ENCODE data around the gene PKNOX2. TPM values are rescaled to one million over a fixed set of nuclear protein-coding genes. Genes with fewer than 3 reads are reported as not detected.
A peak's percentile ranks its signal among the peaks of the same experiment; 100 is the strongest.

The PKNOX2 gene
- total and polyA plus RNA-seq, 9 donors: 11.5 to 27.8 (median 24.5) TPM

GRCh38 chr11:125380756-125381445, 216.3 kb downstream of the PKNOX2 start:
- Histone ChIP-seq H3K4me1 (ENCODE audit: control insufficient read depth, insufficient read depth, low read length) (peaks cover 61% of the 10 kb centered on the region), H3K36me3 (ENCODE audit: control insufficient read depth, insufficient read depth, low read length) (peaks cover 10% of the 10 kb centered on the region), H3K4me3 (ENCODE audit: low read length) (no peak overlapping the region), H3K9me3 (replicated peaks; ENCODE audit: control insufficient read depth, low read depth, low read length) (no peaks in the 10 kb centered on the region), H3K27ac (ENCODE audit: low read length) (no peak overlapping the region), H3K27me3 (ENCODE audit: control insufficient read depth, insufficient read depth, low read length) (no peaks in the 10 kb centered on the region)
- DNase-seq: no peak
- 89% methylated on average over 5 of the region's 9 CpGs for WGBS (ENCODE audit: insufficient coverage)

DNA sequence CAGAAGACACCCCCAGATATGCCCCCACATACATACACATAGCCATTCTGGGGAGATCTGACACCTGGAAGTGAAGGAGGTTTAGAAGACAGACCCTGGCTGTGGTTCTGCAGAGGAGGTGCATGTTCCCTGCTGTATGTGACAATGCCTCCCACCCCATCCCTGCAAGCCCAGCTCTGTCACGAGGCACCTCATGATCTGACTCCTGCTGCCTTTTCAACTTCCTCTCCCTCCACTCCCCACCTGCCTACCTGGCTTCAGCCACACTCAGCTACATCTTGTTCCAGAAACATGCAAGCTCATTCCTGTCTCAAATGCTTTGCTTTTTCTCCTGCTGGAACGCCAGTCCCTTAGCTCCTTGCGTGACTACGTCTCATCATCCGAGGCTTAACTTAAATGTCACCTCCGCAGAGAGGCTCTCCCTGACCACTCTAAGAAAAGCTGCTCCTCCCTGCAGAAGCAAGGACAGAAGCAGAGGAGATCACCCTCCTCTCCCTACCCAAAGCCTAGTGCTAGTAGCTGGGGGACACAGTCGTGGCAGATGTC, 217.0 kb downstream of the PKNOX2 start:
- 74% methylated on average over 6 of the region's 7 CpGs for WGBS (ENCODE audit: insufficient coverage)
- Histone ChIP-seq H3K4me3 (ENCODE audit: low read length) (no peak overlapping the region), H3K36me3 (ENCODE audit: control insufficient read depth, insufficient read depth, low read length) (peaks cover 12% of the 10 kb centered on the region), H3K9me3 (replicated peaks; ENCODE audit: control insufficient read depth, low read depth, low read length) (no peaks in the 10 kb centered on the region), H3K4me1 (ENCODE audit: control insufficient read depth, insufficient read depth, low read length) (peaks cover 54% of the 10 kb centered on the region), H3K27me3 (ENCODE audit: control insufficient read depth, insufficient read depth, low read length) (no peaks in the 10 kb centered on the region), H3K27ac (ENCODE audit: low read length) (no peak overlapping the region)
- no peak for DNase-seq

GRCh38 chr11:125382314-125382791, 217.8 kb downstream of the PKNOX2 start:
- WGBS (ENCODE audit: insufficient coverage): 43% methylated on average over 6 of the region's 12 CpGs
- DNase-seq: no peak
- Histone ChIP-seq H3K27ac (ENCODE audit: low read length) (peak overlapping the region; percentile 65), H3K36me3 (ENCODE audit: control insufficient read depth, insufficient read depth, low read length) (peaks cover 19% of the 10 kb centered on the region), H3K4me3 (ENCODE audit: low read length) (no peak overlapping the region), H3K27me3 (ENCODE audit: control insufficient read depth, insufficient read depth, low read length) (no peaks in the 10 kb centered on the region), H3K9me3 (replicated peaks; ENCODE audit: control insufficient read depth, low read depth, low read length) (no peaks in the 10 kb centered on the region), H3K4me1 (ENCODE audit: control insufficient read depth, insufficient read depth, low read length) (peaks cover 46% of the 10 kb centered on the region)

DNA sequence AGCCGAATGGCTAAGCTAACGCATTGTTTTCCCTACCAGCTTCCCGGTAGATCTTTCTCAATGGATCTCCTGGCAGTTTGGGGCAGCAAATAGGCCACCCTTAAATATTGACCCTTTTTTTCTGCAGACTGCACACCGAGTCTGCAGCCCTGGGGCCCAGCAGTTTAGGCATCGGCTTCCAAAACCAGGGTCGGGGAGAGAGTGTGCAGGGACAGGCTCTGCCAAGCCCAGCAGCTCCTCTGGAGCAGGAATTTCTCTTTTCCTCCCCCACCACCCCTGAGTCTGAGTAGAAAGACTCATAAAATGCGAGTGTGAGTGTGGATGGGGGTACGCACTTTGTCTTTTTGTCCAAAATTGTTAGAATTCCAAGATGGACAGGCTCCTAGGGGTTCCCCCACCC, 218.3 kb downstream of the PKNOX2 start:
- Histone ChIP-seq H3K27me3 (ENCODE audit: control insufficient read depth, insufficient read depth, low read length) (no peaks in the 10 kb centered on the region), H3K9me3 (replicated peaks; ENCODE audit: control insufficient read depth, low read depth, low read length) (no peaks in the 10 kb centered on the region), H3K36me3 (ENCODE audit: control insufficient read depth, insufficient read depth, low read length) (peaks cover 22% of the 10 kb centered on the region), H3K4me1 (ENCODE audit: control insufficient read depth, insufficient read depth, low read length) (peaks cover 45% of the 10 kb centered on the region), H3K4me3 (ENCODE audit: low read length) (no peak overlapping the region), H3K27ac (ENCODE audit: low read length) (peak overlapping the region; percentile 65)
- WGBS (ENCODE audit: insufficient coverage): 62% methylated on average over 3 of the region's 8 CpGs
- no peak for DNase-seq

- peaks cover 25% of the 10 kb centered on the region for H3K36me3 ChIP-seq (ENCODE audit: control insufficient read depth, insufficient read depth, low read length)
- no peak overlapping the region for H3K27ac ChIP-seq (ENCODE audit: low read length)
- H3K9me3 ChIP-seq (replicated peaks; ENCODE audit: control insufficient read depth, low read depth, low read length): no peaks in the 10 kb centered on the region
- H3K4me1 ChIP-seq (ENCODE audit: control insufficient read depth, insufficient read depth, low read length): peaks cover 41% of the 10 kb centered on the region
- no peaks in the 10 kb centered on the region for H3K27me3 ChIP-seq (ENCODE audit: control insufficient read depth, insufficient read depth, low read length)
- no peak for DNase-seq
- WGBS (ENCODE audit: insufficient coverage): 87% methylated on average over 4 of the region's 4 CpGs
- no peak overlapping the region for H3K4me3 ChIP-seq (ENCODE audit: low read length)
These were observed 220.3 kb downstream of the PKNOX2 start for GRCh38 chr11:125384825-125385224.

GRCh38 chr11:125387901-125388300, 223.3 kb downstream of the PKNOX2 start:
- 64% methylated on average over 3 of the region's 9 CpGs for WGBS (ENCODE audit: insufficient coverage)
- DNase-seq: no peak
- Histone ChIP-seq H3K36me3 (ENCODE audit: control insufficient read depth, insufficient read depth, low read length) (peaks cover 23% of the 10 kb centered on the region), H3K4me1 (ENCODE audit: control insufficient read depth, insufficient read depth, low read length) (peaks cover 17% of the 10 kb centered on the region), H3K4me3 (ENCODE audit: low read length) (no peak overlapping the region), H3K27me3 (ENCODE audit: control insufficient read depth, insufficient read depth, low read length) (peaks cover 2% of the 10 kb centered on the region), H3K9me3 (replicated peaks; ENCODE audit: control insufficient read depth, low read depth, low read length) (no peaks in the 10 kb centered on the region), H3K27ac (ENCODE audit: low read length) (no peak overlapping the region)

DNA sequence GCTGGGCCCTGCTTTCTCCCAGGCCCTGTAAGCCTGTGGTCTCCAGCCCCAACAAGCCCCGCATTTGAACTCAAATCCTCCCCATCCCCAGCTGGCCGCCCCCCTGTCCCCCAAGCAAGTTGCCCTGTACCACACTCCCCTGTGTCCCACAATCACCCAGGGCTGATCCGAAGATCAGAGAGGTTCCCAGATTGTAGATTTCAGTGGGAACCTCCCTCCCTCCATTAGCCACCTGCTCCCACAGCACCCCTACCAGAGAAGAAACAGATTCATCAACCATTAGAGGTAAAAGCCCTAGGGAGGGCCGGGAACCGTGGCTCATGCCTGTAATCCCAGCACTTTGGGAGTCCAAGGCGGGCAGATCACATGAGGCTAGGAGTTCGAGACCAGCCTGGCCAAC, 224.1 kb downstream of the PKNOX2 start:
- no peak for DNase-seq
- H3K27ac ChIP-seq (ENCODE audit: low read length): no peak overlapping the region
- H3K4me3 ChIP-seq (ENCODE audit: low read length): no peak overlapping the region
- 86% methylated on average over 7 of the region's 7 CpGs for WGBS (ENCODE audit: insufficient coverage)
- peaks cover 27% of the 10 kb centered on the region for H3K36me3 ChIP-seq (ENCODE audit: control insufficient read depth, insufficient read depth, low read length)
- H3K27me3 ChIP-seq (ENCODE audit: control insufficient read depth, insufficient read depth, low read length): peaks cover 2% of the 10 kb centered on the region
- no peaks in the 10 kb centered on the region for H3K9me3 ChIP-seq (replicated peaks; ENCODE audit: control insufficient read depth, low read depth, low read length)
- H3K4me1 ChIP-seq (ENCODE audit: control insufficient read depth, insufficient read depth, low read length): peaks cover 11% of the 10 kb centered on the region

DNA sequence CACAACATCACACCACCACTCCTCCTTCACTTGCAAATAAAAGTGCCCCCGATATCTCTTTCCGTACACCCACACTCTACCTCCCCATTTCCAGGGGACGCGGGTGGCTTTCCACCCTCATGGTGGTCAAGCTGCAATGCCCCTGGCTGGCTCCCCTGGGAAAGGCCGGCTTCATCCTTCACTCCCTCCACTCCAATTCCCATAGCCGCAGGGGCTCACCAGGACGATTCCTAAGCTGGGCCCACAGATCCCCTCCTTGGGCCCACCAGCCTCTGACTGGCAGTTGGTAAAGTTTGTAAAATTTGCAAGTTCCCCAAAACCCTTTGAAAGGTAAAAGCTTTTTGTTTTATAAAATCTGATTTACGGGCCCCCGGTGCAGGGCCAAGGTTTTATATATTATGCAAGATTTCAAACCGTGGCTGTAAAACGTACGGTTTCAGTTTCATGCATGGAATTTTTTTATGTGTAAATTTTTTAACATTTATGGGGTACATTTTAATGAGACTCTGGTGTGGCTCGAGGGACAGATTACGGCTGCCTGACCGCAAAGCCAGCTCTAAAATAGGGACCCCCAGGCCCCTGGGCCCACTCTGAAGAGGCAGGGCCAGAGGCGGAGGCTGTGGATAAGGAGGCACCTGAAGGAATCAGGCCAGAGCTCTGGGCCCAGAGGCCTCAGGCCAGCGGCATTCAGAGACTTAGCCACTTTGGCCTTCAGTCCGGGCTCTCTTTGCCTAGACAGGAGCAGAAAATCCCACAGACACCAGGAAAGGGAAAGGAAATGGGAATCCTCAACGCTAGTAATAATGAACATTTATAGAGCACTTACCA, 225.0 kb downstream of the PKNOX2 start:
- Histone ChIP-seq H3K4me3 (ENCODE audit: low read length) (no peak overlapping the region), H3K4me1 (ENCODE audit: control insufficient read depth, insufficient read depth, low read length) (peaks cover 8% of the 10 kb centered on the region), H3K27me3 (ENCODE audit: control insufficient read depth, insufficient read depth, low read length) (peaks cover 2% of the 10 kb centered on the region), H3K27ac (ENCODE audit: low read length) (no peak overlapping the region), H3K9me3 (replicated peaks; ENCODE audit: control insufficient read depth, low read depth, low read length) (no peaks in the 10 kb centered on the region), H3K36me3 (ENCODE audit: control insufficient read depth, insufficient read depth, low read length) (peaks cover 29% of the 10 kb centered on the region)
- DNase-seq: no peak
- WGBS (ENCODE audit: insufficient coverage): 66% methylated on average over 14 of the region's 19 CpGs

DNA sequence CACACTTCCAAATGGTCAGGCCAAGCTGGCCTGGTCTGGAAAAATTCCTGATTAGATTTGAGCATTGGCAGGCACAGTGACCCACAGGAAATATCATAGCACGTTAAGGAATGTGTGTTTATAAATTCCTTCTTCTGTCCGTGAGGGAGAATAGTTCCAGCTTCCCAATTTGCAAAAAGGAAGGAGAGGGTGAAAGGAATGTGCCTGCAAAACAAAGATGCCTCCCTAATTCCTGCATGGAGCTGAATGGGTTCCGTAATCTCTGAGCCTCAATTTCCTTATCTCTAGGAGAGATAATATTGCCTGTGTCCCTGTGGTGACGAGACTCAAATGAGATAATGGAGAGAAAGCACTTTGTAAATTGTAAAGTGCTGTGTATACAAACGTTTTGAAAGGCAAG, 226.4 kb downstream of the PKNOX2 start:
- H3K4me3 ChIP-seq (ENCODE audit: low read length): no peak overlapping the region
- peak; percentile 52 for DNase-seq
- peaks cover 8% of the 10 kb centered on the region for H3K4me1 ChIP-seq (ENCODE audit: control insufficient read depth, insufficient read depth, low read length)
- 0% methylated on average over 1 of the region's 5 CpGs for WGBS (ENCODE audit: insufficient coverage)
- H3K9me3 ChIP-seq (replicated peaks; ENCODE audit: control insufficient read depth, low read depth, low read length): no peaks in the 10 kb centered on the region
- H3K36me3 ChIP-seq (ENCODE audit: control insufficient read depth, insufficient read depth, low read length): peaks cover 21% of the 10 kb centered on the region
- H3K27ac ChIP-seq (ENCODE audit: low read length): no peak overlapping the region
- peaks cover 2% of the 10 kb centered on the region for H3K27me3 ChIP-seq (ENCODE audit: control insufficient read depth, insufficient read depth, low read length)

- H3K36me3 ChIP-seq (ENCODE audit: control insufficient read depth, insufficient read depth, low read length): peaks cover 20% of the 10 kb centered on the region
- no peaks in the 10 kb centered on the region for H3K9me3 ChIP-seq (replicated peaks; ENCODE audit: control insufficient read depth, low read depth, low read length)
- DNase-seq: no peak
- H3K27me3 ChIP-seq (ENCODE audit: control insufficient read depth, insufficient read depth, low read length): peaks cover 2% of the 10 kb centered on the region
- no peak overlapping the region for H3K4me3 ChIP-seq (ENCODE audit: low read length)
- peaks cover 19% of the 10 kb centered on the region for H3K4me1 ChIP-seq (ENCODE audit: control insufficient read depth, insufficient read depth, low read length)
- 81% methylated on average over 9 of the region's 9 CpGs for WGBS (ENCODE audit: insufficient coverage)
- H3K27ac ChIP-seq (ENCODE audit: low read length): no peak overlapping the region
These were observed 228.8 kb downstream of the PKNOX2 start for GRCh38 chr11:125393331-125393730.
